ENCODE results near the gene HECW1. TPM values are rescaled to one million over a fixed set of nuclear protein-coding genes. Genes with fewer than 3 reads are reported as not detected.

The HECW1 gene
- total and polyA plus RNA-seq, 2 experiments from 2014 or later = 2.0 to 4.8 TPM

DNA sequence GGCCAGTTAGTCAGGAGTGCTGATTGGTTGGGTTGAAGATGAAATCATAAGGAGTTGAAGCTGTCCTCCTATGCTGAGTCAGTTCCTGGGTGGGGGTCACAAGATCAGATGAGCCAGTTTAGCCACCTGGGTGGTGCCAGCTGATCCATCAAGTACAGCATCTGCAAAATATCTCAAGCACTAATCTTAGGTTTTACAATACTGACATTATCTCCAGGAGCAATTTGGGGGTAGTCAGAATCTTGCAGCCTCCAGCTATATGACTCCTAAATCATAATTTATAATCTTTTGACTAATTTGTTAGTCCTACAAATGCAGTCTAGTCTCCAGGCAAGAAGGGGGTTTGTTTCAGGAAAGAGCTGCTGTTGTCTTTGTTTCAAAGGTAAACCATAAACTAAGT, 286.4 kb downstream of the HECW1 start:
- Histone ChIP-seq H3K4me3 (no peak overlapping the region), H4K20me1 (ENCODE audit: insufficient read depth) (no peaks in the 10 kb centered on the region), H3K79me2 (ENCODE audit: insufficient read depth) (no peaks in the 10 kb centered on the region), H3K27ac (no peak overlapping the region), H3K9ac (no peak overlapping the region), H3K27me3 (replicated peaks; ENCODE audit: insufficient read depth) (no peaks in the 10 kb centered on the region), H3K9me3 (ENCODE audit: low read depth) (no peaks in the 10 kb centered on the region), H3K9me2 (ENCODE audit: insufficient read depth) (no peaks in the 10 kb centered on the region), H3K36me3 (ENCODE audit: low read depth) (no peaks in the 10 kb centered on the region), H3K4me2 (ENCODE audit: unreplicated experiment) (no peak overlapping the region), H2AFZ (no peak overlapping the region), H3K4me1 (ENCODE audit: insufficient read depth) (no peaks in the 10 kb centered on the region), H3F3A (ENCODE audit: insufficient read depth) (no peaks in the 10 kb centered on the region)
- TF ChIP-seq EZH2 (IDR thresholded peaks at IDR 0.05; ENCODE audit: insufficient read depth, poor library complexity, severe bottlenecking) (no peak), EZH2phosphoT487 (IDR thresholded peaks at IDR 0.05; ENCODE audit: insufficient read depth, low read depth) (no peak)
- in situ Hi-C loops (cut with MboI) = no loop called here
- DNase-seq = no peak

GRCh38 chr7:43405948-43406347, 293.5 kb downstream of the HECW1 start:
- Histone ChIP-seq H3K27ac (no peak overlapping the region), H3F3A (ENCODE audit: insufficient read depth) (no peaks in the 10 kb centered on the region), H3K9me3 (ENCODE audit: low read depth) (no peaks in the 10 kb centered on the region), H3K27me3 (replicated peaks; ENCODE audit: insufficient read depth) (no peaks in the 10 kb centered on the region), H3K36me3 (ENCODE audit: low read depth) (no peaks in the 10 kb centered on the region), H3K4me3 (no peak overlapping the region), H4K20me1 (ENCODE audit: insufficient read depth) (no peaks in the 10 kb centered on the region), H2AFZ (no peak overlapping the region), H3K79me2 (ENCODE audit: insufficient read depth) (no peaks in the 10 kb centered on the region), H3K9me2 (ENCODE audit: insufficient read depth) (no peaks in the 10 kb centered on the region), H3K4me2 (ENCODE audit: unreplicated experiment) (no peak overlapping the region), H3K4me1 (ENCODE audit: insufficient read depth) (no peaks in the 10 kb centered on the region), H3K9ac (no peak overlapping the region)
- WGBS, 2 experiments (ENCODE audit: low coverage in 1 of 2, low lambda C conversion rate in 2 of 2, missing lambda C conversion rate in 2 of 2) = 97 to 100% methylated on average over 2 of the region's 2 CpGs
- TF ChIP-seq EZH2 (IDR thresholded peaks at IDR 0.05; ENCODE audit: insufficient read depth, poor library complexity, severe bottlenecking) (no peak), EZH2phosphoT487 (IDR thresholded peaks at IDR 0.05; ENCODE audit: insufficient read depth, low read depth) (no peak)
- no peak for DNase-seq
- in situ Hi-C loops (cut with MboI) = no loop called here

- H3K4me2 ChIP-seq (ENCODE audit: unreplicated experiment) = no peak overlapping the region
- H3K4me3 ChIP-seq = no peak overlapping the region
- TF ChIP-seq EZH2 (IDR thresholded peaks at IDR 0.05; ENCODE audit: insufficient read depth, poor library complexity, severe bottlenecking) (no peak), EZH2phosphoT487 (IDR thresholded peaks at IDR 0.05; ENCODE audit: insufficient read depth, low read depth) (no peak)
- DNase-seq = no peak
- H4K20me1 ChIP-seq (ENCODE audit: insufficient read depth) = no peaks in the 10 kb centered on the region
- no peaks in the 10 kb centered on the region for H3K79me2 ChIP-seq (ENCODE audit: insufficient read depth)
- no peaks in the 10 kb centered on the region for H3K9me2 ChIP-seq (ENCODE audit: insufficient read depth)
- in situ Hi-C loops (cut with MboI) = no loop called here
- no peaks in the 10 kb centered on the region for H3K4me1 ChIP-seq (ENCODE audit: insufficient read depth)
- H3K9ac ChIP-seq = no peak overlapping the region
- H3K27me3 ChIP-seq (replicated peaks; ENCODE audit: insufficient read depth) = no peaks in the 10 kb centered on the region
- H3F3A ChIP-seq (ENCODE audit: insufficient read depth) = no peaks in the 10 kb centered on the region
- no peaks in the 10 kb centered on the region for H3K36me3 ChIP-seq (ENCODE audit: low read depth)
- H2AFZ ChIP-seq = no peak overlapping the region
- H3K9me3 ChIP-seq (ENCODE audit: low read depth) = no peaks in the 10 kb centered on the region
- no peak overlapping the region for H3K27ac ChIP-seq
- WGBS, 2 experiments (ENCODE audit: low coverage in 1 of 2, low lambda C conversion rate in 2 of 2, missing lambda C conversion rate in 2 of 2) = 65 to 67% methylated on average over 5 of the region's 5 CpGs
These were observed 294.5 kb downstream of the HECW1 start for GRCh38 chr7:43406961-43407360.

DNA sequence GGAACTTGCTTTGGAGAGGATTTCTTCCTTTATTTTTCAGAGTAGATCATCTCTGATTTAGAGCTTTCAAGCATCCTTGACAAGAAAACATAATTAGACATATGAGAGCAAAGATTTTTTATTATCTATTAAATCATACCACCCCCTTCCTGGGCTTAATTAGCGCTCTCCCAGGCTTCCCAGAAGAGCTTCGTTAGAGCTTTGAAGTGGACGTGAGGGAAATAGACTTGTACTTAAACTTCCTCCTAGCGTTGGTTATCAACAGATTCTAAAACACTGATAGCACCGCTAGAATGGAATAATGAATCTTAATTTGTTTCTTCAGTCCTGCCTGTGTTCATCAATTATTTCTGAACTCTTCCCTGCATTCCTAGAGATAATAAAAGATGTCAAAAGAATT, 296.5 kb downstream of the HECW1 start:
- Histone ChIP-seq H3F3A (ENCODE audit: insufficient read depth) (no peaks in the 10 kb centered on the region), H3K79me2 (ENCODE audit: insufficient read depth) (no peaks in the 10 kb centered on the region), H3K4me3 (no peak overlapping the region), H3K9me3 (ENCODE audit: low read depth) (no peaks in the 10 kb centered on the region), H4K20me1 (ENCODE audit: insufficient read depth) (no peaks in the 10 kb centered on the region), H3K27me3 (replicated peaks; ENCODE audit: insufficient read depth) (no peaks in the 10 kb centered on the region), H3K9ac (no peak overlapping the region), H3K36me3 (ENCODE audit: low read depth) (no peaks in the 10 kb centered on the region), H2AFZ (no peak overlapping the region), H3K27ac (no peak overlapping the region), H3K4me1 (ENCODE audit: insufficient read depth) (no peaks in the 10 kb centered on the region), H3K4me2 (ENCODE audit: unreplicated experiment) (no peak overlapping the region), H3K9me2 (ENCODE audit: insufficient read depth) (no peaks in the 10 kb centered on the region)
- DNase-seq = no peak
- WGBS, 2 experiments (ENCODE audit: low coverage in 1 of 2, low lambda C conversion rate in 2 of 2, missing lambda C conversion rate in 2 of 2) = 95 to 99% methylated on average over 5 of the region's 5 CpGs
- in situ Hi-C loops (cut with MboI) = no loop called here
- TF ChIP-seq EZH2phosphoT487 (IDR thresholded peaks at IDR 0.05; ENCODE audit: insufficient read depth, low read depth) (no peak), EZH2 (IDR thresholded peaks at IDR 0.05; ENCODE audit: insufficient read depth, poor library complexity, severe bottlenecking) (no peak)

- Histone ChIP-seq H3K4me3 (no peak overlapping the region), H3K79me2 (ENCODE audit: insufficient read depth) (no peaks in the 10 kb centered on the region), H3K9me3 (ENCODE audit: low read depth) (no peaks in the 10 kb centered on the region), H3F3A (ENCODE audit: insufficient read depth) (no peaks in the 10 kb centered on the region), H3K9ac (no peak overlapping the region), H3K36me3 (ENCODE audit: low read depth) (no peaks in the 10 kb centered on the region), H4K20me1 (ENCODE audit: insufficient read depth) (no peaks in the 10 kb centered on the region), H3K4me1 (ENCODE audit: insufficient read depth) (no peaks in the 10 kb centered on the region), H2AFZ (no peak overlapping the region), H3K27ac (no peak overlapping the region), H3K9me2 (ENCODE audit: insufficient read depth) (no peaks in the 10 kb centered on the region), H3K27me3 (replicated peaks; ENCODE audit: insufficient read depth) (no peaks in the 10 kb centered on the region), H3K4me2 (ENCODE audit: unreplicated experiment) (no peak overlapping the region)
- TF ChIP-seq EZH2 (IDR thresholded peaks at IDR 0.05; ENCODE audit: insufficient read depth, poor library complexity, severe bottlenecking) (no peak), EZH2phosphoT487 (IDR thresholded peaks at IDR 0.05; ENCODE audit: insufficient read depth, low read depth) (no peak)
- in situ Hi-C loops (cut with MboI) = no loop called here
- 84 to 90% methylated on average over 3 of the region's 3 CpGs for WGBS, 2 experiments (ENCODE audit: low coverage in 1 of 2, low lambda C conversion rate in 2 of 2, missing lambda C conversion rate in 2 of 2)
- no peak for DNase-seq
These were observed 305.0 kb downstream of the HECW1 start for GRCh38 chr7:43417455-43417854.
